Measurements from ENCODE around the gene EXOC6B.
A peak's percentile ranks its signal among the peaks of the same experiment; 100 is the strongest.

The EXOC6B gene

GRCh38 chr2:72813841-72814240 lies 12.0 kb downstream of the EXOC6B start:
- Mint-ChIP-seq H3K27ac (no peak overlapping the region), H3K36me3 (peaks cover 18% of the 10 kb centered on the region)

GRCh38 chr2:72810165-72810564 lies 15.7 kb downstream of the EXOC6B start:
- peaks cover 25% of the 10 kb centered on the region for H3K36me3 Mint-ChIP-seq
- H3K4me1 Mint-ChIP-seq, result peaks cover 18% of the 10 kb centered on the region
- no peak overlapping the region for H3K4me3 Mint-ChIP-seq
- H3K27ac Mint-ChIP-seq, result no peak overlapping the region
- peaks cover 18% of the 10 kb centered on the region for H3K9me3 Mint-ChIP-seq
- no peaks in the 10 kb centered on the region for H3K27me3 Mint-ChIP-seq

More at GRCh38 chr2:72813841-72814240, 12.0 kb downstream of the EXOC6B start:
- Mint-ChIP-seq H3K9me3 (peaks cover 16% of the 10 kb centered on the region), H3K27me3 (no peaks in the 10 kb centered on the region), H3K4me1 (peaks cover 38% of the 10 kb centered on the region), H3K4me3 (no peak overlapping the region)

- Mint-ChIP-seq H3K27me3 (no peaks in the 10 kb centered on the region), H3K4me1 (peaks cover 15% of the 10 kb centered on the region), H3K9me3 (peaks cover 18% of the 10 kb centered on the region), H3K27ac (no peak overlapping the region), H3K4me3 (no peak overlapping the region), H3K36me3 (peaks cover 25% of the 10 kb centered on the region)
Measured at GRCh38 chr2:72809095-72809494, 16.7 kb downstream of the EXOC6B start.

- peaks cover 18% of the 10 kb centered on the region for H3K9me3 Mint-ChIP-seq
- no peak overlapping the region for H3K4me3 Mint-ChIP-seq
- H3K36me3 Mint-ChIP-seq, result peaks cover 25% of the 10 kb centered on the region
- H3K4me1 Mint-ChIP-seq, result no peaks in the 10 kb centered on the region
- H3K27ac Mint-ChIP-seq, result no peak overlapping the region
- H3K27me3 Mint-ChIP-seq, result no peaks in the 10 kb centered on the region
Measured at GRCh38 chr2:72806280-72806945, 19.4 kb downstream of the EXOC6B start.

- H3K27ac Mint-ChIP-seq, result no peak overlapping the region
- no peaks in the 10 kb centered on the region for H3K27me3 Mint-ChIP-seq
- peaks cover 1% of the 10 kb centered on the region for H3K9me3 Mint-ChIP-seq
- H3K4me1 Mint-ChIP-seq, result no peaks in the 10 kb centered on the region
- H3K36me3 Mint-ChIP-seq, result peaks cover 11% of the 10 kb centered on the region
- H3K4me3 Mint-ChIP-seq, result no peak overlapping the region
Measured at GRCh38 chr2:72803626-72804320, 22.1 kb downstream of the EXOC6B start.

- H3K36me3 Mint-ChIP-seq, result peaks cover 9% of the 10 kb centered on the region
- H3K27ac Mint-ChIP-seq, result no peak overlapping the region
- H3K4me3 Mint-ChIP-seq, result no peak overlapping the region
- H3K27me3 Mint-ChIP-seq, result no peaks in the 10 kb centered on the region
- H3K4me1 Mint-ChIP-seq, result no peaks in the 10 kb centered on the region
- no peaks in the 10 kb centered on the region for H3K9me3 Mint-ChIP-seq
Measured at GRCh38 chr2:72803151-72803550, 22.7 kb downstream of the EXOC6B start.

- no peaks in the 10 kb centered on the region for H3K27me3 Mint-ChIP-seq
- H3K4me1 Mint-ChIP-seq, result no peaks in the 10 kb centered on the region
- H3K4me3 Mint-ChIP-seq, result no peak overlapping the region
- no peaks in the 10 kb centered on the region for H3K9me3 Mint-ChIP-seq
- no peaks in the 10 kb centered on the region for H3K36me3 Mint-ChIP-seq
- no peak overlapping the region for H3K27ac Mint-ChIP-seq
Measured at GRCh38 chr2:72800492-72800891, 25.3 kb downstream of the EXOC6B start.

- Mint-ChIP-seq H3K9me3 (no peaks in the 10 kb centered on the region), H3K27me3 (no peaks in the 10 kb centered on the region)
Measured at GRCh38 chr2:72797740-72798139, 28.1 kb downstream of the EXOC6B start.

GRCh38 chr2:72796766-72797165 lies 29.1 kb downstream of the EXOC6B start:
- Mint-ChIP-seq H3K4me3 (no peak overlapping the region), H3K27ac (peak overlapping the region; percentile 21), H3K36me3 (peaks cover 7% of the 10 kb centered on the region), H3K27me3 (no peaks in the 10 kb centered on the region), H3K4me1 (peaks cover 13% of the 10 kb centered on the region), H3K9me3 (no peaks in the 10 kb centered on the region)

More at GRCh38 chr2:72797740-72798139, 28.1 kb downstream of the EXOC6B start:
- peaks cover 13% of the 10 kb centered on the region for H3K4me1 Mint-ChIP-seq
- H3K27ac Mint-ChIP-seq, result no peak overlapping the region
- peaks cover 7% of the 10 kb centered on the region for H3K36me3 Mint-ChIP-seq
- H3K4me3 Mint-ChIP-seq, result no peak overlapping the region

- peaks cover 7% of the 10 kb centered on the region for H3K36me3 Mint-ChIP-seq
- H3K9me3 Mint-ChIP-seq, result no peaks in the 10 kb centered on the region
- H3K4me3 Mint-ChIP-seq, result peak overlapping the region; percentile 9
- no peak overlapping the region for H3K27ac Mint-ChIP-seq
- peaks cover 13% of the 10 kb centered on the region for H3K4me1 Mint-ChIP-seq
- no peaks in the 10 kb centered on the region for H3K27me3 Mint-ChIP-seq
Measured at GRCh38 chr2:72794572-72794971, 31.3 kb downstream of the EXOC6B start.

GRCh38 chr2:72793798-72794440 lies 31.9 kb downstream of the EXOC6B start:
- Mint-ChIP-seq H3K36me3 (peaks cover 7% of the 10 kb centered on the region), H3K9me3 (no peaks in the 10 kb centered on the region), H3K27me3 (no peaks in the 10 kb centered on the region), H3K4me1 (peaks cover 13% of the 10 kb centered on the region), H3K27ac (no peak overlapping the region), H3K4me3 (no peak overlapping the region)

- Mint-ChIP-seq H3K9me3 (no peaks in the 10 kb centered on the region), H3K4me3 (no peak overlapping the region), H3K27me3 (no peaks in the 10 kb centered on the region), H3K27ac (no peak overlapping the region), H3K4me1 (peaks cover 5% of the 10 kb centered on the region), H3K36me3 (peaks cover 13% of the 10 kb centered on the region)
Measured at GRCh38 chr2:72789241-72789640, 36.6 kb downstream of the EXOC6B start.

GRCh38 chr2:72788756-72789155 lies 37.1 kb downstream of the EXOC6B start:
- no peaks in the 10 kb centered on the region for H3K27me3 Mint-ChIP-seq
- peaks cover 17% of the 10 kb centered on the region for H3K36me3 Mint-ChIP-seq

GRCh38 chr2:72785517-72785916 lies 40.3 kb downstream of the EXOC6B start:
- Mint-ChIP-seq H3K36me3 (peaks cover 14% of the 10 kb centered on the region), H3K27ac (no peak overlapping the region), H3K9me3 (no peaks in the 10 kb centered on the region), H3K4me1 (no peaks in the 10 kb centered on the region), H3K27me3 (no peaks in the 10 kb centered on the region), H3K4me3 (no peak overlapping the region)

More at GRCh38 chr2:72788756-72789155, 37.1 kb downstream of the EXOC6B start:
- Mint-ChIP-seq H3K4me3 (no peak overlapping the region), H3K4me1 (peaks cover 3% of the 10 kb centered on the region), H3K27ac (no peak overlapping the region), H3K9me3 (no peaks in the 10 kb centered on the region)

- Mint-ChIP-seq H3K9me3 (no peaks in the 10 kb centered on the region), H3K4me1 (peaks cover 4% of the 10 kb centered on the region), H3K27me3 (no peaks in the 10 kb centered on the region), H3K27ac (no peak overlapping the region), H3K4me3 (no peak overlapping the region), H3K36me3 (peaks cover 14% of the 10 kb centered on the region)
Measured at GRCh38 chr2:72782520-72782919, 43.3 kb downstream of the EXOC6B start.

GRCh38 chr2:72781480-72781879 lies 44.4 kb downstream of the EXOC6B start:
- no peaks in the 10 kb centered on the region for H3K27me3 Mint-ChIP-seq
- no peak overlapping the region for H3K4me3 Mint-ChIP-seq
- H3K4me1 Mint-ChIP-seq, result peaks cover 4% of the 10 kb centered on the region
- no peak overlapping the region for H3K27ac Mint-ChIP-seq
- no peaks in the 10 kb centered on the region for H3K9me3 Mint-ChIP-seq
- peaks cover 14% of the 10 kb centered on the region for H3K36me3 Mint-ChIP-seq
